Neural progenitor cell (in vitro differentiated cells): ENCODE results near the gene CHRDL2. TPM values are rescaled to one million over a fixed set of nuclear protein-coding genes. Genes with fewer than 3 reads are reported as not detected.
"Not testable (repeated sequence)": the region's sequence is repeated elsewhere in the genome, so short reads cannot be mapped to it uniquely, and the experiment has no call there.

Experiments used
- DNase-seq: peaks from one replicate; pipeline ENCODE4 v3.0.0-alpha.2; 2016; ENCODE audit warnings: low spot score
- H2AFZ ChIP-seq: fragments of 200-600 bp; sonication (generic); replicated peaks from 2 replicates; pipeline ENCODE4 v1.6.1; 2016; ENCODE audit warnings: antibody characterized with exemption
- H3F3A ChIP-seq: fragments of 200-600 bp; sonication (generic); 2 replicates; pipeline ENCODE4 v1.6.1; 2016; ENCODE audit warnings: antibody characterized with exemption, low read depth
- H3K27ac ChIP-seq: fragments of 200-600 bp; sonication (generic); 2 replicates; pipeline ENCODE4 v1.5.1; 2016; ENCODE audit warnings: mild to moderate bottlenecking
- H3K27me3 ChIP-seq: fragments of 200-600 bp; sonication (generic); 2 replicates; pipeline ENCODE4 v1.6.1; 2016; ENCODE audit warnings: mild to moderate bottlenecking, moderate library complexity
- H3K36me3 ChIP-seq: fragments of 200-600 bp; sonication (generic); 2 replicates; pipeline ENCODE4 v1.5.1; 2016
- H3K4me1 ChIP-seq: fragments of 200-600 bp; sonication (generic); 2 replicates; pipeline ENCODE4 v1.6.1; 2016; ENCODE audit warnings: mixed run types
- H3K4me2 ChIP-seq: fragments of 200-600 bp; sonication (generic); 2 replicates; pipeline ENCODE4 v1.6.1; 2016
- H3K4me3 ChIP-seq: fragments of 200-600 bp; sonication (generic); 2 replicates; pipeline ENCODE4 v1.5.1; 2016
- H3K79me2 ChIP-seq: fragments of 200-600 bp; sonication (generic); 2 replicates; pipeline ENCODE4 v1.6.1; 2016; ENCODE audit warnings: low read depth
- H3K9ac ChIP-seq: fragments of 200-600 bp; sonication (generic); 2 replicates; pipeline ENCODE4 v1.6.1; 2016
- H3K9me3 ChIP-seq: fragments of 200-600 bp; sonication (generic); 2 replicates; pipeline ENCODE4 v1.5.1; 2016; ENCODE audit warnings: low read depth
- H4K20me1 ChIP-seq: fragments of 200-600 bp; sonication (generic); 2 replicates; pipeline ENCODE4 v1.6.1; 2016; ENCODE audit warnings: low read depth
- H3K27ac Mint-ChIP-seq: 3 replicates; pipeline ENCODE4 v1.8.0; 2021; ENCODE audit warnings: mixed read lengths
- H3K27me3 Mint-ChIP-seq: 2 replicates; pipeline ENCODE4 v1.8.0; 2022; ENCODE audit warnings: low read depth, mild to moderate bottlenecking, inconsistent platforms, moderate library complexity, mixed read lengths; ENCODE audit not compliant: insufficient read depth
- H3K36me3 Mint-ChIP-seq: 3 replicates; pipeline ENCODE4 v1.8.0; 2021; ENCODE audit warnings: mixed read lengths
- H3K4me1 Mint-ChIP-seq: 3 replicates; pipeline ENCODE4 v1.8.0; 2021; ENCODE audit warnings: mixed read lengths
- H3K4me3 Mint-ChIP-seq: 3 replicates; pipeline ENCODE4 v1.8.0; 2021; ENCODE audit warnings: mild to moderate bottlenecking, moderate library complexity, mixed read lengths
- H3K9me3 Mint-ChIP-seq: 3 replicates; pipeline ENCODE4 v1.8.0; 2020; ENCODE audit warnings: mixed read lengths
- EZH2 ChIP-seq: fragments of 200-600 bp; sonication (generic); IDR thresholded peaks from 2 replicates; pipeline ENCODE4 v1.6.1; 2017; ENCODE audit warnings: antibody characterized with exemption, mild to moderate bottlenecking, moderate library complexity
- EZH2phosphoT487 ChIP-seq: fragments of 200-600 bp; sonication (generic); IDR thresholded peaks from 2 replicates; pipeline ENCODE4 v1.6.1; 2017; ENCODE audit warnings: antibody characterized with exemption
- total RNA-seq: library from RNA; depleted of rRNA; stranded (reverse); fragments of >200 nt; gene quantifications from 2 replicates; pipeline ENCODE4 v1.2.3, GENCODE V29; 2015; ENCODE audit warnings: low replicate concordance
- TF ChIP-seq, protein P1 (sequence below): fragments of 200-600 bp; sonication (generic); IDR thresholded peaks from 2 replicates; pipeline ENCODE4 v1.5.1; 2017; ENCODE audit warnings: antibody characterized with exemption, mild to moderate bottlenecking

CHRDL2 gene
- total RNA-seq, 1 donor from 2014 or later = not detected

DNA sequence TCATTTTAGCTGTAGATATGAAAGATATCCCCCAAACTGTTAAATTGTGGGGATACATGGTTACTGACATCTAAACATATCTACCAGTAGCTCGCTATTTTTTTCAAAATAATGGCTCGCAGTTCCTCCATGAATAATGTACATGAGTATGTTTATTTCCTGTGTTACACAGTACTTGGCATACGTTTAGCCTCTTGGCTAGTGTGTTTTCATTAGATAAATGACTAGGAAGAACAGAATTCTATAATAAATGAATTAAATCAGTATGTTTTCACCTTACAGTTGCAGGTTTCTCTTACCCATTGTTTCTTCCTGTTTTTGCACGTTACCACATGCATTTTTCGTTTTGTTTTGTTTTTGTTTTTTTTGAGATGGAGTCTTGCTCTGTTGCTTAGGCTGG, 39.2 kb upstream of the CHRDL2 start:
- Histone ChIP-seq H3K4me3 (no peak overlapping the region), H3F3A (no peaks in the 10 kb centered on the region), H3K27me3 (no peaks in the 10 kb centered on the region), H3K79me2 (peaks cover 54% of the 10 kb centered on the region), H4K20me1 (peaks cover 45% of the 10 kb centered on the region), H3K27ac (no peak overlapping the region), H3K4me2 (no peak overlapping the region), H3K36me3 (no peaks in the 10 kb centered on the region), H3K9ac (no peak overlapping the region), H2AFZ (no peak overlapping the region), H3K9me3 (no peaks in the 10 kb centered on the region), H3K4me1 (peaks cover 6% of the 10 kb centered on the region)
- Mint-ChIP-seq H3K27me3 (no peaks in the 10 kb centered on the region), H3K36me3 (peaks cover 8% of the 10 kb centered on the region), H3K4me1 (no peaks in the 10 kb centered on the region), H3K9me3 (no peaks in the 10 kb centered on the region), H3K27ac (no peak overlapping the region), H3K4me3 (no peak overlapping the region)
- DNase-seq = no peak
- no peak for TF ChIP-seq EZH2phosphoT487
- TF ChIP-seq, protein P1, sequence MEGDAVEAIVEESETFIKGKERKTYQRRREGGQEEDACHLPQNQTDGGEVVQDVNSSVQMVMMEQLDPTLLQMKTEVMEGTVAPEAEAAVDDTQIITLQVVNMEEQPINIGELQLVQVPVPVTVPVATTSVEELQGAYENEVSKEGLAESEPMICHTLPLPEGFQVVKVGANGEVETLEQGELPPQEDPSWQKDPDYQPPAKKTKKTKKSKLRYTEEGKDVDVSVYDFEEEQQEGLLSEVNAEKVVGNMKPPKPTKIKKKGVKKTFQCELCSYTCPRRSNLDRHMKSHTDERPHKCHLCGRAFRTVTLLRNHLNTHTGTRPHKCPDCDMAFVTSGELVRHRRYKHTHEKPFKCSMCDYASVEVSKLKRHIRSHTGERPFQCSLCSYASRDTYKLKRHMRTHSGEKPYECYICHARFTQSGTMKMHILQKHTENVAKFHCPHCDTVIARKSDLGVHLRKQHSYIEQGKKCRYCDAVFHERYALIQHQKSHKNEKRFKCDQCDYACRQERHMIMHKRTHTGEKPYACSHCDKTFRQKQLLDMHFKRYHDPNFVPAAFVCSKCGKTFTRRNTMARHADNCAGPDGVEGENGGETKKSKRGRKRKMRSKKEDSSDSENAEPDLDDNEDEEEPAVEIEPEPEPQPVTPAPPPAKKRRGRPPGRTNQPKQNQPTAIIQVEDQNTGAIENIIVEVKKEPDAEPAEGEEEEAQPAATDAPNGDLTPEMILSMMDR = no peak
- no peak for TF ChIP-seq EZH2

DNA sequence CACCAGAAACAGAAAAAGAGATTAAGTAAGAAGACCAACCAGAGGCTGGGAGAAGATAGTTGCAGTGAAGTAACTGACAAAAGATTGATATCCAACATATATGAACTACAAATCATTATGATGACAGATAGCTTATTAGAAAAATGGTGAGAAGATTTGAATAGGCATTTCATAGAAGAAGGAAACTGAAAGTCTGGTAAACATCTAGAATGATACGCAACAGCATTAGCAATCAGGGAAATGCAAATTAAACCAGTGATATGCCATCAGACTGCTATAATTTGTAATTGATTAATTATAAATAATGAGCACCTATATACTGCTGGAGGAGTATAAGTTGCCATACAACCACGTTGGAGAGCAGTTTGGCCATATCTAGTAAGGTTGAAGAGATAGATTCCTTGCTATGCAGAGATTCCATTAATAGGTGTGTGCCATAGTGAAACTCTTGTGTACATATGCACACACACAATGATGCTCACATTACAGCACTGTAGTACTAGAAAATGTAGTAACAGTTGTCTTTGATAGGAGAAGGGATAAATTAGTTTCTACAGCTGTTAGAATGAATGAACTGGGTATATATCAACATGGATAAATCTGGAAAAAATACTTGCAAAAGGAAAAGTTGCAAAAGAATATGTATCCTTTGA, 38.0 kb upstream of the CHRDL2 start:
- Histone ChIP-seq H2AFZ (no peak overlapping the region), H3K27me3 (no peaks in the 10 kb centered on the region), H3K79me2 (peaks cover 55% of the 10 kb centered on the region), H3K9me3 (no peaks in the 10 kb centered on the region), H3K36me3 (no peaks in the 10 kb centered on the region), H3K4me3 (no peak overlapping the region), H3K9ac (no peak overlapping the region), H4K20me1 (peaks cover 33% of the 10 kb centered on the region), H3K27ac (no peak overlapping the region), H3K4me2 (no peak overlapping the region), H3F3A (no peaks in the 10 kb centered on the region), H3K4me1 (peaks cover under 1% of the 10 kb centered on the region)
- Mint-ChIP-seq H3K4me3 (no peak overlapping the region), H3K36me3 (peaks cover 14% of the 10 kb centered on the region), H3K27ac (no peak overlapping the region), H3K4me1 (no peaks in the 10 kb centered on the region), H3K27me3 (no peaks in the 10 kb centered on the region), H3K9me3 (peaks cover 8% of the 10 kb centered on the region)
- TF ChIP-seq, protein P1 = no peak
- TF ChIP-seq EZH2 (no peak), EZH2phosphoT487 (no peak)
- DNase-seq = no peak

DNA sequence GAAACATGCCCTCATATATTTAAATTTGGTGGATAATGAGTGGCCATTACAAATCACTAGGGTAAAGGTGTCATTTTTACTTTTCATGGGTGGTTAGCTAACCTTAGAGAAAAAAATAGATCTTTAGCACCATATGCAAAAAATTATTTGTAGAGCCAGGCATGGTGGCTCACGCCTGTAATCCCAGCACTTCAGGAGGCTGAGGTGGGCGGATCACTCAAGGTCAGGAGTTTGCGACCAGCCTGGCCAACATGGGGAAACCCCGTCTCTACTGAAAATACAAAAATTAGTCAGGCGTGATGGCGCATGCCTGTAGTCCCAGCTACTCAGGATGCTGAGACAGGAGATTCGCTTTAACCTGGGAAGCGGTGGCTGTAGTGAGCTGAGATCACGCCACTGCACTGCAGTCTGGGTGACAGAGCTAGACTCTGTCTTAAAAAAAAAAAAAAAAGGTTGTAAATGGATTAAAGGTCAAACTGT, 37.0 kb upstream of the CHRDL2 start:
- H3F3A ChIP-seq, H3K27me3 Mint-ChIP-seq, H3K36me3 ChIP-seq, H3K27ac Mint-ChIP-seq, H3K27me3 ChIP-seq, H3K9ac ChIP-seq, H2AFZ ChIP-seq, DNase-seq, H3K4me2 ChIP-seq, H3K27ac ChIP-seq, H3K4me3 Mint-ChIP-seq, H3K4me3 ChIP-seq, H3K9me3 ChIP-seq, H3K4me1 ChIP-seq, H3K4me1 Mint-ChIP-seq: not testable (repeated sequence)
- Histone ChIP-seq H3K79me2 (peaks cover 55% of the 10 kb centered on the region), H4K20me1 (peaks cover 27% of the 10 kb centered on the region)
- Mint-ChIP-seq H3K36me3 (peaks cover 22% of the 10 kb centered on the region), H3K9me3 (peaks cover 16% of the 10 kb centered on the region)

DNA sequence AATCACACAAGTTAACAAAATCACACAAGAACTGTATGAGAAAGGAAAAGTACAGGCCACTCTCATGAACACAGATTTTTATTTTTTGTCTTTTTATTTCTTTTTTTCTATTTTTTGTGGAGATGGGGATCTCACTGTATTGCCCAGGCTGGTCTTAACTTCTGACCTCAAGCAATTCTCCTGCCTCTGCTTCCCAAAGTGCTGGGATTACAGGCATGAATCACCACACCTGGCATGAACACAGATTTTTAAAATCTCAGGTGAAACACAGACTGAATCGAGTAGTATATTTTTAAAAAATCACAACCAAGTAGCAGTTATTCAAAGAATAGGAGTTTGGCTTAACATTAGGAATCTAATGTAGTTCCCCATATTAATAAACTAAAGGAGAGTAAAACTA, 35.7 kb upstream of the CHRDL2 start:
- no peaks in the 10 kb centered on the region for H3K27me3 ChIP-seq
- peaks cover 33% of the 10 kb centered on the region for H3K36me3 Mint-ChIP-seq
- H2AFZ ChIP-seq = no peak overlapping the region
- no peak overlapping the region for H3K27ac ChIP-seq
- peaks cover 16% of the 10 kb centered on the region for H4K20me1 ChIP-seq
- no peaks in the 10 kb centered on the region for H3F3A ChIP-seq
- no peaks in the 10 kb centered on the region for H3K9me3 ChIP-seq
- H3K36me3 ChIP-seq = peaks cover 3% of the 10 kb centered on the region
- H3K4me1 ChIP-seq = no peaks in the 10 kb centered on the region
- H3K27me3 Mint-ChIP-seq = no peaks in the 10 kb centered on the region
- no peak overlapping the region for H3K9ac ChIP-seq
- H3K4me2 ChIP-seq = no peak overlapping the region
- peaks cover 26% of the 10 kb centered on the region for H3K9me3 Mint-ChIP-seq
- H3K4me3 Mint-ChIP-seq = no peak overlapping the region
- no peak overlapping the region for H3K4me3 ChIP-seq
- H3K4me1 Mint-ChIP-seq = no peaks in the 10 kb centered on the region
- no peak overlapping the region for H3K27ac Mint-ChIP-seq
- TF ChIP-seq EZH2 (no peak), EZH2phosphoT487 (no peak)
- TF ChIP-seq, protein P1 = no peak
- no peak for DNase-seq
- peaks cover 50% of the 10 kb centered on the region for H3K79me2 ChIP-seq
